ENCODE results near the gene NNMT. TPM values are rescaled to one million over a fixed set of nuclear protein-coding genes. Genes with fewer than 3 reads are reported as not detected.

NNMT gene
- total RNA-seq, 1 experiment from 2014 or later = 125 TPM

- Histone ChIP-seq H3K27ac (no peak overlapping the region), H3K4me3 (no peak overlapping the region), H3K27me3 (replicated peaks) (no peaks in the 10 kb centered on the region), H3K9me3 (replicated peaks) (no peaks in the 10 kb centered on the region), H3K4me1 (replicated peaks) (peaks cover 9% of the 10 kb centered on the region), H3K36me3 (no peaks in the 10 kb centered on the region)
- no peak for DNase-seq (ENCODE audit: low read depth in 1 of 2, low spot score in 2 of 2)
Observed at GRCh38 chr11:114343493-114343892, 47.3 kb downstream of the NNMT start.

- Histone ChIP-seq H3K36me3 (no peaks in the 10 kb centered on the region), H3K4me3 (no peak overlapping the region), H3K27ac (no peak overlapping the region), H3K4me1 (replicated peaks) (peaks cover 19% of the 10 kb centered on the region), H3K9me3 (replicated peaks) (no peaks in the 10 kb centered on the region), H3K27me3 (replicated peaks) (no peaks in the 10 kb centered on the region)
- DNase-seq (ENCODE audit: low read depth in 1 of 2, low spot score in 2 of 2) = no peak
Observed at GRCh38 chr11:114344494-114344893, 48.3 kb downstream of the NNMT start.

- Histone ChIP-seq H3K27ac (no peak overlapping the region), H3K36me3 (no peaks in the 10 kb centered on the region), H3K27me3 (replicated peaks) (no peaks in the 10 kb centered on the region), H3K4me3 (no peak overlapping the region), H3K9me3 (replicated peaks) (no peaks in the 10 kb centered on the region), H3K4me1 (replicated peaks) (peaks cover 17% of the 10 kb centered on the region)
- DNase-seq (ENCODE audit: low read depth in 1 of 2, low spot score in 2 of 2) = no peak
Observed at GRCh38 chr11:114345575-114346222, 49.5 kb downstream of the NNMT start.

- peaks cover 17% of the 10 kb centered on the region for H3K4me1 ChIP-seq (replicated peaks)
- H3K9me3 ChIP-seq (replicated peaks) = no peaks in the 10 kb centered on the region
- no peak overlapping the region for H3K4me3 ChIP-seq
- H3K27ac ChIP-seq = no peak overlapping the region
- DNase-seq (ENCODE audit: low read depth in 1 of 2, low spot score in 2 of 2) = no peak
- H3K36me3 ChIP-seq = no peaks in the 10 kb centered on the region
- no peaks in the 10 kb centered on the region for H3K27me3 ChIP-seq (replicated peaks)
Observed at GRCh38 chr11:114346709-114347141, 50.5 kb downstream of the NNMT start.

- peaks cover 17% of the 10 kb centered on the region for H3K4me1 ChIP-seq (replicated peaks)
- peak; percentile 71 to 72 for DNase-seq (ENCODE audit: low read depth in 1 of 2, low spot score in 2 of 2)
- no peaks in the 10 kb centered on the region for H3K9me3 ChIP-seq (replicated peaks)
- peak overlapping the region; percentile 54 for H3K27ac ChIP-seq
- no peaks in the 10 kb centered on the region for H3K27me3 ChIP-seq (replicated peaks)
- no peak overlapping the region for H3K4me3 ChIP-seq
- H3K36me3 ChIP-seq = no peaks in the 10 kb centered on the region
Observed at GRCh38 chr11:114348200-114349191, 52.3 kb downstream of the NNMT start.

- no peak for DNase-seq (ENCODE audit: low read depth in 1 of 2, low spot score in 2 of 2)
- H3K27me3 ChIP-seq (replicated peaks) = no peaks in the 10 kb centered on the region
- H3K36me3 ChIP-seq = no peaks in the 10 kb centered on the region
- H3K4me3 ChIP-seq = no peak overlapping the region
- H3K27ac ChIP-seq = no peak overlapping the region
- peaks cover 28% of the 10 kb centered on the region for H3K4me1 ChIP-seq (replicated peaks)
- no peaks in the 10 kb centered on the region for H3K9me3 ChIP-seq (replicated peaks)
Observed at GRCh38 chr11:114350022-114350421, 53.8 kb downstream of the NNMT start.

GRCh38 chr11:114353443-114353842 lies 57.2 kb downstream of the NNMT start:
- Histone ChIP-seq H3K27me3 (replicated peaks) (no peaks in the 10 kb centered on the region), H3K36me3 (no peaks in the 10 kb centered on the region), H3K4me3 (no peak overlapping the region), H3K9me3 (replicated peaks) (no peaks in the 10 kb centered on the region), H3K4me1 (replicated peaks) (peaks cover 23% of the 10 kb centered on the region), H3K27ac (peak overlapping the region; percentile 39)
- no peak for DNase-seq (ENCODE audit: low read depth in 1 of 2, low spot score in 2 of 2)

- H3K36me3 ChIP-seq = no peaks in the 10 kb centered on the region
- H3K4me3 ChIP-seq = no peak overlapping the region
- H3K9me3 ChIP-seq (replicated peaks) = no peaks in the 10 kb centered on the region
- peaks cover 17% of the 10 kb centered on the region for H3K4me1 ChIP-seq (replicated peaks)
- DNase-seq (ENCODE audit: low read depth in 1 of 2, low spot score in 2 of 2) = peak; percentile 54 to 83
- H3K27me3 ChIP-seq (replicated peaks) = no peaks in the 10 kb centered on the region
- H3K27ac ChIP-seq = peak overlapping the region; percentile 39
Observed at GRCh38 chr11:114354076-114354475, 57.9 kb downstream of the NNMT start.

- H3K4me3 ChIP-seq = no peak overlapping the region
- no peak overlapping the region for H3K27ac ChIP-seq
- no peaks in the 10 kb centered on the region for H3K9me3 ChIP-seq (replicated peaks)
- H3K27me3 ChIP-seq (replicated peaks) = no peaks in the 10 kb centered on the region
- no peaks in the 10 kb centered on the region for H3K36me3 ChIP-seq
- DNase-seq (ENCODE audit: low read depth in 1 of 2, low spot score in 2 of 2) = no peak
- H3K4me1 ChIP-seq (replicated peaks) = peaks cover 11% of the 10 kb centered on the region
Observed at GRCh38 chr11:114358716-114359115, 62.5 kb downstream of the NNMT start.

- no peaks in the 10 kb centered on the region for H3K36me3 ChIP-seq
- no peak overlapping the region for H3K4me3 ChIP-seq
- H3K9me3 ChIP-seq (replicated peaks) = no peaks in the 10 kb centered on the region
- DNase-seq (ENCODE audit: low read depth in 1 of 2, low spot score in 2 of 2) = no peak
- H3K27ac ChIP-seq = no peak overlapping the region; the same call in 1 of the 2 replicates
- H3K4me1 ChIP-seq (replicated peaks) = peaks cover 6% of the 10 kb centered on the region; the same call in 1 of the 2 replicates
- no peaks in the 10 kb centered on the region for H3K27me3 ChIP-seq (replicated peaks)
Observed at GRCh38 chr11:114359342-114359741, 63.1 kb downstream of the NNMT start.

GRCh38 chr11:114362326-114362725 lies 66.1 kb downstream of the NNMT start:
- Histone ChIP-seq H3K27ac (no peak overlapping the region), H3K27me3 (replicated peaks) (no peaks in the 10 kb centered on the region), H3K4me1 (replicated peaks) (peaks cover 25% of the 10 kb centered on the region), H3K36me3 (no peaks in the 10 kb centered on the region), H3K9me3 (replicated peaks) (no peaks in the 10 kb centered on the region), H3K4me3 (no peak overlapping the region)
- no peak for DNase-seq (ENCODE audit: low read depth in 1 of 2, low spot score in 2 of 2)

- peaks cover 31% of the 10 kb centered on the region for H3K4me1 ChIP-seq (replicated peaks)
- no peaks in the 10 kb centered on the region for H3K36me3 ChIP-seq
- H3K27ac ChIP-seq = no peak overlapping the region
- no peaks in the 10 kb centered on the region for H3K9me3 ChIP-seq (replicated peaks)
- DNase-seq (ENCODE audit: low read depth in 1 of 2, low spot score in 2 of 2) = no peak
- H3K27me3 ChIP-seq (replicated peaks) = no peaks in the 10 kb centered on the region
- H3K4me3 ChIP-seq = no peak overlapping the region
Observed at GRCh38 chr11:114362958-114363357, 66.8 kb downstream of the NNMT start.
